RWPE2 (cell line): ENCODE results near the gene RAB11FIP3.

ENCODE experiments used
- ATAC-seq: fragments of 200-7000 bp; cut with Tn5 transposase; 3 replicates; pipeline ENCODE4 v1.9.1; 2021; ENCODE audit warnings: low read depth
- DNase-seq: peaks from one replicate; pipeline ENCODE4 v3.0.0-alpha.2; 2020; ENCODE audit warnings: low spot score
- H3K27ac ChIP-seq: fragments of 450-650 bp; 2 replicates; pipeline ENCODE4 v1.5.1; 2017; ENCODE audit warnings: mild to moderate bottlenecking; ENCODE audit not compliant: poor library complexity, severe bottlenecking
- H3K27me3 ChIP-seq: fragments of 250-450 bp; sonication (Bioruptor Pico); 2 replicates; pipeline ENCODE4 v1.5.1; 2021; ENCODE audit warnings: mild to moderate bottlenecking, moderate library complexity; ENCODE audit not compliant: insufficient read depth, poor library complexity, severe bottlenecking
- H3K36me3 ChIP-seq: fragments of 250-450 bp; sonication (Bioruptor Pico); 2 replicates; pipeline ENCODE4 v1.5.1; 2020; ENCODE audit warnings: low read depth, mild to moderate bottlenecking, moderate library complexity
- H3K4me1 ChIP-seq: fragments of 250-450 bp; sonication (Bioruptor Pico); 2 replicates; pipeline ENCODE4 v1.5.1; 2021; ENCODE audit warnings: mild to moderate bottlenecking, moderate library complexity; ENCODE audit not compliant: insufficient read depth, poor library complexity, severe bottlenecking
- H3K4me3 ChIP-seq: fragments of 250-450 bp; sonication (Bioruptor Pico); 2 replicates; pipeline ENCODE4 v1.5.1; 2021; ENCODE audit warnings: mild to moderate bottlenecking, moderate library complexity; ENCODE audit not compliant: severe bottlenecking
- H3K9me3 ChIP-seq: fragments of 250-450 bp; sonication (Bioruptor Pico); 2 replicates; pipeline ENCODE4 v1.5.1; 2021; ENCODE audit warnings: mild to moderate bottlenecking, moderate library complexity; ENCODE audit not compliant: severe bottlenecking
- TF ChIP-seq, protein P1 (sequence below): fragments of 450-650 bp; IDR thresholded peaks from one replicate; pipeline ENCODE4 v1.5.1; 2017; ENCODE audit warnings: mild to moderate bottlenecking, moderate library complexity; ENCODE audit not compliant: poor library complexity, severe bottlenecking

Gene RAB11FIP3

DNA sequence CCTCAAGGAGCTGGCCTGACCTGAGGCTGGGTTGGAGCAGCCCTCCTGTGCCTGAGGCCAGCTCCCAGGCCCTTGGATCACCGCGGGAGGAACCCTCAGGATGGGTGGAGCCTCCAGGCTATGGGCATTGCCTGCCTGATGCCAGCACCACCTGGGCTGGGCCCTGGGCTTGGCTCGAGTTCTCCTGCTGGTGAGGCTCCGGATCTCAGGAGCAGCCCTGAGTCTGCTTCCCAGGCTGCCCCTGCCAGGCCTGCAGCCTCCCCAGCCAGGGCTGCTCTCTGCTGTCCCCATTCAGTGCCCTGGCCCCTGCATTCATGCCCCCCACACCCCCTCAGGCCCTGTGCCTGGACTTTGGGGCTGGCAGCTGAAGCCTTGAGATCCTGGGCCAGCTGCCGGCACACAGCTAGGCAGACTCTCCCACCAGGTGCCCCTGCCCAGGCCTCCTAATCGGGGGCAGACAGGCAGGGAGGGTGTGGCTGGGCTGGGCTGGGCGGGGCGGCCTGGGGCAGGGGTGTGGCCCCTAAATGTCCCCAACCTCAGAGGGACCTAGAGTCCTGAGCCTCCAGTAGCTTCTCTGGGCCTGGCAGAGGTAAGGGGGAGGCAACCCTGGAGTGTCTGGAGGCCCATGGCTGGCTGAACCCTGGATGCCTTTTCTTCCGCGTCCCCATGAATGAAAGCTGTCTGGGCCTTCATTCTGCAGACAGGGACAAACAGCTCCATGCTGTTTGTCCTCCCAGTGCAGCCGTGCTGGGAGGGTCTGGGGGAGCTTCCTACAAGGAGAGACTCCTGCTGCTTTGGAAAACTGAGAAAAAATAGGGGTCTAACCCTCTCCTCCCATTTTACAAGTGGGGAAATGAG lies 143.2 kb downstream of the RAB11FIP3 start:
- TF ChIP-seq, protein P1, sequence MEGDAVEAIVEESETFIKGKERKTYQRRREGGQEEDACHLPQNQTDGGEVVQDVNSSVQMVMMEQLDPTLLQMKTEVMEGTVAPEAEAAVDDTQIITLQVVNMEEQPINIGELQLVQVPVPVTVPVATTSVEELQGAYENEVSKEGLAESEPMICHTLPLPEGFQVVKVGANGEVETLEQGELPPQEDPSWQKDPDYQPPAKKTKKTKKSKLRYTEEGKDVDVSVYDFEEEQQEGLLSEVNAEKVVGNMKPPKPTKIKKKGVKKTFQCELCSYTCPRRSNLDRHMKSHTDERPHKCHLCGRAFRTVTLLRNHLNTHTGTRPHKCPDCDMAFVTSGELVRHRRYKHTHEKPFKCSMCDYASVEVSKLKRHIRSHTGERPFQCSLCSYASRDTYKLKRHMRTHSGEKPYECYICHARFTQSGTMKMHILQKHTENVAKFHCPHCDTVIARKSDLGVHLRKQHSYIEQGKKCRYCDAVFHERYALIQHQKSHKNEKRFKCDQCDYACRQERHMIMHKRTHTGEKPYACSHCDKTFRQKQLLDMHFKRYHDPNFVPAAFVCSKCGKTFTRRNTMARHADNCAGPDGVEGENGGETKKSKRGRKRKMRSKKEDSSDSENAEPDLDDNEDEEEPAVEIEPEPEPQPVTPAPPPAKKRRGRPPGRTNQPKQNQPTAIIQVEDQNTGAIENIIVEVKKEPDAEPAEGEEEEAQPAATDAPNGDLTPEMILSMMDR: no peak
- ATAC-seq (peak; percentile 37), DNase-seq (no peak)
- Histone ChIP-seq H3K36me3 (no peaks in the 10 kb centered on the region), H3K27ac (peak overlapping the region; percentile 49), H3K4me3 (peak overlapping the region; percentile 98), H3K27me3 (no peaks in the 10 kb centered on the region), H3K9me3 (no peaks in the 10 kb centered on the region), H3K4me1 (peaks cover 11% of the 10 kb centered on the region)

DNA sequence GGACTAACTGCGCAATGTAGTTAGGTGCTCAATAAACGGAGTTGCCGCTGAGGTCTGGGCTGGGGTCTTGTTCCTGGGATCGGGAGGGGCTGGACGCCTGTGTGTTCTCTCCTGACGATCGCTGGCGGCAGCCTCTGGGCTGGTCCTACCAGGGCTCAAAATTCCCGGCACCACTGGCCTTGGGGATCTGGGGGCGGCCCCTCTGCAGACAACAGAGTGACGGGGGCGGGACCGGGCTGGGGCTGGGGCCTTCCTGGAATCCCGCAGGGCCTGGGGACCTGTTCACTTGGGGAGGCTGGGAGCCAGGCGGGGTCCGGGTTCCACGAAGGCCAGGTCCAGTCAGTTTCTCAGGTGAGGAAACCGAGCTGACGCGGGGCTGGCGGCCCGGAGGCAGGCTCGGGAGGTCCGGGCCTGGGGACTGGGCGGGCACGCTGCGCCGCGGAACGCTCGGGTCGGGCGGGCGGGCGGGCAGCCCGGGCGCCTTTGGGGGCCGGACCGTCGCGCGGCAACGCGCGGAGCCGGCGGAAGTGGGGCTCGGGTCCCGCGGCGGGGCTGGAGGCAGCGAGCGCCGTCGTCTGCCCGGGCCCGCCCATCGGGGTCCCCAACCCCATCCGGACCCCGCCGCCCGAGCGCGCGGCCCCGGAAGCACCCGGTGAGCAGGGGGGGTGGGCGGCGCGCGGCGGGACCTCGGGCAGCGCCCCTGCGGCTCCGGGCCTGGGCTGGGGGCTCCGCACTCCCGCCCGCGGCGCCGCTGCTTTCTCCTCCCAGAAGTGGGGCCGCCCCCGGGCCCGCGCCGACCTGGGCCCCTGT lies 144.2 kb downstream of the RAB11FIP3 start, which contains the start of gene PIGQ:
Gene PIGQ, plus strand, starts transcription at position 524 of the 810 bp plus-strand sequence. CDS start 4,107 bp downstream, outside the sequence.
- peaks cover 11% of the 10 kb centered on the region for H3K4me1 ChIP-seq
- H3K9me3 ChIP-seq: no peaks in the 10 kb centered on the region
- peak within 1 kb of the TSS; percentile 98 for H3K4me3 ChIP-seq
- TF ChIP-seq, protein P1: no peak
- DNase-seq (no peak), ATAC-seq (peak; percentile 60)
- peaks cover 6% of the 10 kb centered on the region; the same call in 1 of the 2 replicates for H3K36me3 ChIP-seq
- H3K27ac ChIP-seq: peak within 1 kb of the TSS; percentile 49
- no peaks in the 10 kb centered on the region for H3K27me3 ChIP-seq
